ENCODE measurements around the gene KIF9.

DNA sequence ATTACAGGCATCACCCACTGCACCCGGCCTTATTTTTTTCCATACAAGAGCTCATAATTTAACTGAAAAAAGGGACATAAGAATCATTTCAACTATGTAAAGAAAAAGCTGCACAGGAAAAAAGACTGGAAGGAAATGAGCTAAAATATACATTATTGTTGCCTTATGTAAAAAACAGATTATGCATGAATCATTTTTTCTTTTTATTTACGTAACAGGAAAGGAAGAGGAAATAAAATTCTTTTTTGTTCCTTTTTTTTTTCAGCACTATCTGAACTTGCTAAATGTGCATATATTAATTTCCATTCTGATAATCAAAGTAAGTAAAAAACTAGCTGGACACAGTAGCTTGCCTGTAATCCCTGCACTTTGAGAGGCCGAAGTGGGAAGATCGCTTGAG, 12.1 kb downstream of the KIF9 start:
- no peak for TF ChIP-seq EZH2 (IDR thresholded peaks at IDR 0.05; ENCODE audit: borderline replicate concordance, low read depth, low read length, severe bottlenecking)
- TF ChIP-seq, protein P1, sequence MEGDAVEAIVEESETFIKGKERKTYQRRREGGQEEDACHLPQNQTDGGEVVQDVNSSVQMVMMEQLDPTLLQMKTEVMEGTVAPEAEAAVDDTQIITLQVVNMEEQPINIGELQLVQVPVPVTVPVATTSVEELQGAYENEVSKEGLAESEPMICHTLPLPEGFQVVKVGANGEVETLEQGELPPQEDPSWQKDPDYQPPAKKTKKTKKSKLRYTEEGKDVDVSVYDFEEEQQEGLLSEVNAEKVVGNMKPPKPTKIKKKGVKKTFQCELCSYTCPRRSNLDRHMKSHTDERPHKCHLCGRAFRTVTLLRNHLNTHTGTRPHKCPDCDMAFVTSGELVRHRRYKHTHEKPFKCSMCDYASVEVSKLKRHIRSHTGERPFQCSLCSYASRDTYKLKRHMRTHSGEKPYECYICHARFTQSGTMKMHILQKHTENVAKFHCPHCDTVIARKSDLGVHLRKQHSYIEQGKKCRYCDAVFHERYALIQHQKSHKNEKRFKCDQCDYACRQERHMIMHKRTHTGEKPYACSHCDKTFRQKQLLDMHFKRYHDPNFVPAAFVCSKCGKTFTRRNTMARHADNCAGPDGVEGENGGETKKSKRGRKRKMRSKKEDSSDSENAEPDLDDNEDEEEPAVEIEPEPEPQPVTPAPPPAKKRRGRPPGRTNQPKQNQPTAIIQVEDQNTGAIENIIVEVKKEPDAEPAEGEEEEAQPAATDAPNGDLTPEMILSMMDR (IDR thresholded peaks at IDR 0.05; ENCODE audit: borderline replicate concordance, extremely low read depth, low read length, poor library complexity, severe bottlenecking), result no peak

Measured in DND-41 (cell line).